SIG-M5 (cell line): Measurements from ENCODE around the gene GALNT2.

Source experiments
- DNase-seq: peaks from one replicate; lab custom pipeline; 2025; lab: John Stamatoyannopoulos, UW

The GALNT2 gene

GRCh38 chr1:230210981-230211336 is 143.9 kb downstream of the GALNT2 start:
- DNase-seq = no peak

GRCh38 chr1:230211436-230212145 is 144.6 kb downstream of the GALNT2 start:
- DNase-seq = no peak

GRCh38 chr1:230212405-230212936 is 145.4 kb downstream of the GALNT2 start:
- DNase-seq = no peak

GRCh38 chr1:230215031-230215430 is 148.0 kb downstream of the GALNT2 start:
- no peak for DNase-seq

- no peak for DNase-seq
Observed at GRCh38 chr1:230215529-230215928, 148.5 kb downstream of the GALNT2 start.

- DNase-seq = no peak
Observed at GRCh38 chr1:230216896-230217295, 149.9 kb downstream of the GALNT2 start.

GRCh38 chr1:230218667-230219066 is 151.6 kb downstream of the GALNT2 start:
- no peak for DNase-seq

- DNase-seq = no peak
Observed at GRCh38 chr1:230219174-230220067, 152.4 kb downstream of the GALNT2 start.

GRCh38 chr1:230220478-230220877 is 153.4 kb downstream of the GALNT2 start:
- no peak for DNase-seq

- DNase-seq = no peak
Observed at GRCh38 chr1:230220907-230221306, 153.9 kb downstream of the GALNT2 start.

- no peak for DNase-seq
Observed at GRCh38 chr1:230222678-230223077, 155.6 kb downstream of the GALNT2 start.

- no peak for DNase-seq
Observed at GRCh38 chr1:230224101-230224960, 157.3 kb downstream of the GALNT2 start.

GRCh38 chr1:230226007-230226800 is 159.2 kb downstream of the GALNT2 start:
- DNase-seq = no peak

- DNase-seq = no peak
Observed at GRCh38 chr1:230226814-230227213, 159.8 kb downstream of the GALNT2 start.

- DNase-seq = no peak
Observed at GRCh38 chr1:230228236-230228897, 161.3 kb downstream of the GALNT2 start.

- no peak for DNase-seq
Observed at GRCh38 chr1:230230273-230230672, 163.2 kb downstream of the GALNT2 start.

- no peak for DNase-seq
Observed at GRCh38 chr1:230230948-230231773, 164.1 kb downstream of the GALNT2 start.

- no peak for DNase-seq
Observed at GRCh38 chr1:230231774-230232145, 164.7 kb downstream of the GALNT2 start.

GRCh38 chr1:230232371-230232771 is 165.3 kb downstream of the GALNT2 start:
- no peak for DNase-seq

GRCh38 chr1:230233786-230234185 is 166.7 kb downstream of the GALNT2 start:
- no peak for DNase-seq
